Heart right ventricle (tissue), 16 donors: ENCODE results near the gene CARD11. TPM values are rescaled to one million over a fixed set of nuclear protein-coding genes. Genes with fewer than 3 reads are reported as not detected.

Experiments used
- ATAC-seq, 8 donors: fragments of 200-7000 bp; cut with Tn5 transposase; one replicate each; pipeline ENCODE4 v1.9.1; 2020; ENCODE audit warnings: mild to moderate bottlenecking in 8 of 8, moderate library complexity in 8 of 8, moderate number of reproducible peaks in 1 of 8
- DNase-seq, 2 donors: peaks; one replicate each; pipeline ENCODE4 v3.0.0-alpha.2; 2020
- H3K27ac ChIP-seq, 10 donors: fragments of 200-600 bp; sonication (generic) in 2 of 10; one replicate each; pipeline versions ENCODE4 v1.5.0 to v1.8.0; 2020 to 2022; ENCODE audit warnings: mild to moderate bottlenecking in 3 of 10
- H3K27me3 ChIP-seq, 7 donors: fragments of 200-600 bp; one replicate each; pipeline ENCODE4 v1.8.0; 2021 to 2022; ENCODE audit warnings: mild to moderate bottlenecking in 2 of 7
- H3K36me3 ChIP-seq, 9 donors: fragments of 200-600 bp; sonication (generic) in 1 of 9; one replicate each; pipeline versions ENCODE4 v1.5.0 to v1.8.0; 2020 to 2022; ENCODE audit warnings: mild to moderate bottlenecking in 2 of 9
- H3K4me1 ChIP-seq, 9 donors: fragments of 200-600 bp; sonication (generic) in 1 of 9; one replicate each; pipeline versions ENCODE4 v1.5.0 to v1.8.0; 2020 to 2022; ENCODE audit warnings: mild to moderate bottlenecking in 4 of 9
- H3K4me3 ChIP-seq, 10 donors: fragments of 200-600 bp; sonication (generic) in 2 of 10; one replicate each; pipeline versions ENCODE4 v1.5.0 to v1.8.0; 2020 to 2022; ENCODE audit warnings: mild to moderate bottlenecking in 7 of 10, moderate library complexity in 2 of 10
- H3K9me3 ChIP-seq, 11 donors: fragments of 200-600 bp in 10 of 11; sonication (generic) in 2 of 11; one replicate each; pipeline versions ENCODE4 v1.5.0 to v1.8.0; 2013 to 2022; ENCODE audit warnings: mild to moderate bottlenecking in 2 of 11, control low read depth in 1 of 11, moderate library complexity in 1 of 11
- WGBS, 2 donors: extraction: QIAGEN DNeasy Blood & Tissue Kit; methylation state at CpG; one replicate each; pipeline ENCODE4 v1.1.7; 2013; ENCODE audit warnings: inconsistent platforms in 1 of 2; 5-methylcytosine and 5-hydroxymethylcytosine counted together
- intact Hi-C, 10 donors: fragments of 100-400 bp; cut with DNase I; formaldehyde crosslinking; loops; one replicate each; pipeline versions ENCODE4 v1.11.1 to v1.14.2; 2022
- polyA plus RNA-seq, 2 donors: library from polyadenylated mRNA; stranded (reverse); fragments of 200-250 nt; gene quantifications; one replicate each; pipeline ENCODE4 v1.2.3, GENCODE V29; 2013
- total RNA-seq, 10 donors: library from RNA; stranded (reverse); fragmentation: NEBNext Ultra II Directional in 3 of 10; extraction: Animal tissue kit (Norgen Biotek cat#: 25700) in 3 of 10; gene quantifications; one replicate each; pipeline versions ENCODE4 v1.2.1 to v1.2.4, GENCODE V29; 2021 to 2023
- TF ChIP-seq, protein P1 (sequence below), 9 donors: fragments of 200-600 bp; sonication (generic) in 2 of 9; IDR thresholded peaks; one replicate each; pipeline versions ENCODE4 v1.5.0 to v1.8.0; 2021 to 2022; ENCODE audit warnings: antibody characterized with exemption in 9 of 9, mild to moderate bottlenecking in 5 of 9, moderate library complexity in 1 of 9
- donor health status: Arrhythmogenic right ventricular cardiomyopathy.
- donor health status: ischemic (EF 13 %, LVEDD 7.1; RV severe dilation, severe dysfunction).
- donor health status: healthy with polysubstance abuse.
- donor health status: DM: no; HTN: yes; CAD: no.
- donor health status: DM: no; HTN: no; CAD: no.
- donor health status: ischemic (EF 25% LVEDD 6.9; RV normal size, moderate dysfunction).
- donor health status: ischemic (EF 25% LVEDD 5.7; RV mildly dilated, moderate dysfunction).
- donor health status: healthy.
- donor health status: DM: yes; HTN: yes; CAD: no.
- donor health status: Ischemic cardiomyopathy.
- donor health status: ischemic (EF 35%, LVEDD 5.7; RV mildly dilated, moderate dysfunction).
- donor health status: nonischemic (EF 11% LVEDD 7.7; RV severe dilation, severe dysfunction).
- donor health status: DM: yes; HTN: yes; CAD: no.
- donor health status: PGD.
- donor health status: ischemic (EF 29% LVEDD 5.4; RV normal size, mild dysfunction).
- donor health status: nonischemic (EF 23%, LVEDD 6.1; RV moderate dilation, normal function).

Gene CARD11
- total and polyA plus RNA-seq, 12 donors = 0.14 to 1.7 (median 0.30) TPM; not detected in 1

DNA sequence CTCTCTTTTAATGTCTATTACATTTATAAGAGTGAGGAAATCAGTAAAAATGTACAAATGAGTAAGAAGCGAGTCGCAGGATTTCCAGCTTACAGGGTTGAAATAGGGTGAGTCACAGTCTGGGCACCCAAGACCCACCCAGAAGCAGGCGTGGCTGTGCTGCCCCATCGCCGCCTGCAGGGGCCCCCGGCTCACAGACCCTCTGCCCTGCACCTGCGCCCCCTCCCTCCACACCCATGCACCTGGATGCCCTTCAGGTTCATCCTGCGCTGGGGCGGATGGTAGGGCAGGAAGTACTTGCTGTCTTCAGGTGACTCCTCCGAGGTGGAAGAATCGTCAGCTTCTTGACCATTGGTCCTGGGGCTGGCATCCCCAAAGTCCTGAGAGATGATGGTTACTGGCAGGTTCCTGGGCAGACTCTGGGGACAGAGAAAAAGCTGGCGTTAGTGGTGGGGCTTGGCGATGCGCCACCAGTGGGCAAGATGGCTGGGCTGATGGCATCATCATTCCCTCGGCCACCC lies 109.4 kb downstream of the CARD11 start:
- DNase-seq = no peak
- peaks cover 0 to 58% (median 36%) of the 10 kb centered on the region in 7 donors for H3K27me3 ChIP-seq
- 74 to 84% methylated on average over 15 of the region's 15 CpGs for WGBS, 2 donors

DNA sequence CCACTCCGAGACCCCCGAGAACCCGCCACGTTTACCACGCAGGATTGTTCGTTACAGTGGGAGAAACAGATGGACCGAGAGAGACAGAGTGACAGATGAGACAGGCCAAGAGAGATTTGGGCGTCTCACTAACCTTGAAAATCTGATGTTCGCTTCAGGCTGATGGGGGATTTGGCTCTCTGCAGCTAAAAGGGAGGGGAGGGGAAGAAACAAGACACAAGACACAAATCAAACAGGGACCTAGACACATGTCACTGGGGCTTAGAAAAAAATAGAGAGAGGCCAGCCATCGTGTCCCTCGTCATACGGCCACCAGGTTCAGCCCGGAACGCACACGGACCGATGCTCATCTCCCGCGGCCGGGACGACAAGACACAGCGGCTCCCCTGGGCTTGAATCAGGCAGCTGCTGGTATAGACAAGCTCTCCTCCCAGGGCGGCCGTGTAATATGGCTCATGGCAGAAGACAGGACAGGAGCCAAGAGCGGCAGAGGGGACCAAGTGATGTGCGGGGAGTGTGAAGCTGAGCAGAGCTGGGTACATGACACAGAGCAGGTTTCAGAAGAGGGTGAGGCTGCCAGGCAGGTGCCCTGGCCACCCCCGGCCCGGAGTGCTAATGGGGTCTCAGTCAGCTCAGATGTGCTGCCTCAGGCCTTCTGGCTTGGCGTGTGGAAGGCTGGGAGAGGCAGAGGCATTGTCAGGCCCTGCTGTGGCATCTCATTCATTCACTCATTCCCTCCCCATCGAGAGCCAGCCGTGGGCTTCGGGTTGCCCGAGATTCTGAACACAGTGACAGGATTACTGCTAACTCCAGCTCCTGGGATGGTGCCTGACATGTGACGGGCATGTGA lies 111.0 kb downstream of the CARD11 start:
- H3K27me3 ChIP-seq = peaks cover 0 to 50% (median 42%) of the 10 kb centered on the region in 7 donors
- TF ChIP-seq, protein P1, sequence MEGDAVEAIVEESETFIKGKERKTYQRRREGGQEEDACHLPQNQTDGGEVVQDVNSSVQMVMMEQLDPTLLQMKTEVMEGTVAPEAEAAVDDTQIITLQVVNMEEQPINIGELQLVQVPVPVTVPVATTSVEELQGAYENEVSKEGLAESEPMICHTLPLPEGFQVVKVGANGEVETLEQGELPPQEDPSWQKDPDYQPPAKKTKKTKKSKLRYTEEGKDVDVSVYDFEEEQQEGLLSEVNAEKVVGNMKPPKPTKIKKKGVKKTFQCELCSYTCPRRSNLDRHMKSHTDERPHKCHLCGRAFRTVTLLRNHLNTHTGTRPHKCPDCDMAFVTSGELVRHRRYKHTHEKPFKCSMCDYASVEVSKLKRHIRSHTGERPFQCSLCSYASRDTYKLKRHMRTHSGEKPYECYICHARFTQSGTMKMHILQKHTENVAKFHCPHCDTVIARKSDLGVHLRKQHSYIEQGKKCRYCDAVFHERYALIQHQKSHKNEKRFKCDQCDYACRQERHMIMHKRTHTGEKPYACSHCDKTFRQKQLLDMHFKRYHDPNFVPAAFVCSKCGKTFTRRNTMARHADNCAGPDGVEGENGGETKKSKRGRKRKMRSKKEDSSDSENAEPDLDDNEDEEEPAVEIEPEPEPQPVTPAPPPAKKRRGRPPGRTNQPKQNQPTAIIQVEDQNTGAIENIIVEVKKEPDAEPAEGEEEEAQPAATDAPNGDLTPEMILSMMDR (IDR thresholded peaks at IDR 0.05) = no peak

More for the DNA sequence above, 109.4 kb downstream of the CARD11 start:
- no peaks in the 10 kb centered on the region for H3K9me3 ChIP-seq
- TF ChIP-seq, protein P1 (IDR thresholded peaks at IDR 0.05) = no peak
- H3K4me3 ChIP-seq = no peak overlapping the region
- no peaks in the 10 kb centered on the region for H3K36me3 ChIP-seq
- intact Hi-C loops = no loop called here
- H3K4me1 ChIP-seq = no peaks in the 10 kb centered on the region
- ATAC-seq = no peak
- H3K27ac ChIP-seq = no peak overlapping the region

DNA sequence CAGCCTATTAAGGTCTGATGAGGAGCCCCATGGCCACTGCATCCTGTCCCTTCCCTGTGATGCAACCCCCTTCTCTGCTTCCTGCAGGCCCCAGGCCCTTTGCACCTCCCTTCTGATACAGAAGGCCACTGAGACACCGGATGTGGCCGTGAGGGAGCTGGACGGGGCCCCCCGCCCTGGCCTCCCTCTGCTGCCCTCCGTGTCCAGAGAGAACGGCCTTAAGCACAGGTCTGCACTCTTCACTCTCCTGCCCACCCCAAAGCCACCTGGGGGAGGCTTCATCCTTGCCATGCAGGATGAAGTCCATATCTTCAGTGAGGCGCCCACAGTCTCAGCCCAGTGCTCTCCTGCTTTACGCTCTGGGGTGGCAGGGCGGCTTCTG lies 112.6 kb downstream of the CARD11 start:
- H3K4me3 ChIP-seq = no peak overlapping the region
- no peak for DNase-seq
- TF ChIP-seq, protein P1 (IDR thresholded peaks at IDR 0.05) = no peak
- 90 to 93% methylated on average over 9 of the region's 9 CpGs for WGBS, 2 donors
- intact Hi-C loops = no loop called here
- H3K9me3 ChIP-seq = no peaks in the 10 kb centered on the region
- H3K27me3 ChIP-seq = peaks cover 0 to 41% (median 34%) of the 10 kb centered on the region in 7 donors
- ATAC-seq = no peak
- no peaks in the 10 kb centered on the region for H3K36me3 ChIP-seq
- peaks cover 0 to 4% (median 0%) of the 10 kb centered on the region in 9 donors for H3K4me1 ChIP-seq
- H3K27ac ChIP-seq = no peak overlapping the region

More for the DNA sequence above, 111.0 kb downstream of the CARD11 start:
- Histone ChIP-seq H3K27ac (no peak overlapping the region), H3K4me1 (peaks cover 0 to 4% (median 0%) of the 10 kb centered on the region in 9 donors), H3K36me3 (no peaks in the 10 kb centered on the region), H3K9me3 (no peaks in the 10 kb centered on the region), H3K4me3 (no peak overlapping the region)
- intact Hi-C loops = no loop called here
- DNase-seq (no peak), ATAC-seq (no peak)
- 82 to 83% methylated on average over 33 of the region's 33 CpGs for WGBS, 2 donors

DNA sequence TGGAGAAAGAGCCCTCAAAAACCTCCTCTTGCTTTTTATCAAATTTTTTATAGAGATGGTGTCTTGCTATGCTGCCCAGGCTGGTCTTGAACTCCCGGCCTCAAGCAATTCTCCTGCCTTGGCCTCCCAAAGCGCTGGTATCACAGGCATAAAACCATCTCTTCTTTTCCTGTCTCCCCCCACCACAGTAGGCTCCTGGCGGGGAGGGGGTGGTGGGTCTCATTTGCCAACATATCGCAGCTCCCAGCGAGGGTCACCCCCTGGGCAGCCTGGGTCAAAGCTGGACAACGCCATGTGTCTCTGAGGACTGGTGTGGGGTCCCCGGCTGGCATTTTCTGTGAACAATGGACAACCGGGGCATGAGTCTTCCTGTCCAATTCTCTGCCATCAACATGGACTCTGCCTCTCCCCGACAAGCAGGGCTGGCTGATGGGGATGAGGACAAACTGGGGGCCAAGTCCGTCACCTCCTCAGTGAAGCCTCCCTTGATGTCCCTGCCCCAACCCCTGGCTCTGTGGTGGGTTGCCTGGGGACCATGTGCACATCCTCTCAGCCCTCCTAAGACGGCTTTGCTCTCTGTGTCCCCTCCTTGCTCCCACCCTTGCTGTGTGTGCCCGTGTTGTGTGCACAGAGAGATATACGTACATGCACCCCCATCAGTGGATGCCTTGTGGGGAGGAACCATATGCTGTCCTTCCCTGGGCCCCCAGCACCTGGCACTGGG lies 113.2 kb downstream of the CARD11 start:
- no peak for DNase-seq
- no peak overlapping the region for H3K4me3 ChIP-seq
- no peaks in the 10 kb centered on the region for H3K36me3 ChIP-seq
- WGBS, 2 donors = 87 to 88% methylated on average over 13 of the region's 13 CpGs
- peaks cover 0 to 4% (median 0%) of the 10 kb centered on the region in 9 donors for H3K4me1 ChIP-seq
- no peak for ATAC-seq
- peaks cover 0 to 40% (median 31%) of the 10 kb centered on the region in 7 donors for H3K27me3 ChIP-seq
- TF ChIP-seq, protein P1 (IDR thresholded peaks at IDR 0.05) = no peak
- intact Hi-C loops = no loop called here
- H3K27ac ChIP-seq = no peak overlapping the region
- H3K9me3 ChIP-seq = no peaks in the 10 kb centered on the region
